Panc1 (cell line): ENCODE data around the gene IL1RAPL1. TPM values are rescaled to one million over a fixed set of nuclear protein-coding genes. Genes with fewer than 3 reads are reported as not detected.

Experiments used
- ATAC-seq: fragments of 200-7000 bp; cut with Tn5 transposase; 2 replicates; pipeline ENCODE4 v1.9.1; 2020; ENCODE audit warnings: mild to moderate bottlenecking, moderate library complexity
- BruUV-seq: library from RNA; stranded (reverse); fragments of 400-500 nt; replicated peaks from 2 replicates; lab custom pipeline; 2021; lab: Mats Ljungman, UMichigan
- CTCF ChIA-PET: fragments of 300-600 bp; sonication (Branson Sonifier 250); formaldehyde crosslinking; loops from one replicate; lab custom pipeline; 2022; ENCODE audit warnings: antibody characterized with exemption; lab: Charles Lee
- POLR2A ChIA-PET: fragments of 300-600 bp; sonication (Branson Sonifier 250); formaldehyde crosslinking; loops from one replicate; lab custom pipeline; 2022; ENCODE audit warnings: antibody characterized with exemption; lab: Charles Lee
- DNase-seq: peaks from one replicate; pipeline ENCODE4 v3.0.0-alpha.2; 2010; ENCODE audit warnings: low read depth, low spot score
- H3K27ac ChIP-seq: 2 replicates; pipeline ENCODE4 v1.5.1; 2011; ENCODE audit warnings: mild to moderate bottlenecking, low read length, inconsistent platforms
- H3K27me3 ChIP-seq: fragments of 200-500 bp; sonication (Bioruptor generic); 2 replicates; pipeline ENCODE4 v1.6.0; 2014; ENCODE audit warnings: low read length, inconsistent platforms; ENCODE audit not compliant: control insufficient read depth, insufficient read depth
- H3K36me3 ChIP-seq: fragments of 200-500 bp; sonication (Bioruptor generic); 2 replicates; pipeline ENCODE4 v1.5.1; 2014; ENCODE audit warnings: inconsistent platforms, mild to moderate bottlenecking, low read length, moderate library complexity; ENCODE audit not compliant: control insufficient read depth, insufficient read depth
- H3K4me1 ChIP-seq: 2 replicates; pipeline ENCODE4 v1.5.1; 2011; ENCODE audit warnings: inconsistent platforms, mild to moderate bottlenecking, low read length, moderate library complexity; ENCODE audit not compliant: control insufficient read depth, insufficient read depth
- H3K4me3 ChIP-seq, 2 experiments: 2 replicates each; pipeline ENCODE4 v1.5.1; 2011 to 2012; ENCODE audit warnings: low read depth in 2 of 2, low read length in 2 of 2, mild to moderate bottlenecking in 2 of 2, inconsistent platforms in 1 of 2, moderate library complexity in 1 of 2
- H3K9me3 ChIP-seq: fragments of 200-500 bp; sonication (Bioruptor generic); 2 replicates; pipeline ENCODE4 v1.5.1; 2014; ENCODE audit warnings: low read depth, mild to moderate bottlenecking, inconsistent platforms, low read length, moderate library complexity; ENCODE audit not compliant: control insufficient read depth, insufficient read depth
- CTCF ChIP-seq: fragments of 450-650 bp; IDR thresholded peaks from 2 replicates; pipeline ENCODE4 v1.5.1; 2017; ENCODE audit warnings: mild to moderate bottlenecking
- POLR2AphosphoS5 ChIP-seq: IDR thresholded peaks from 2 replicates; pipeline ENCODE4 v1.6.1; 2012; ENCODE audit warnings: mild to moderate bottlenecking, low read depth, low read length, moderate library complexity
- REST ChIP-seq, 2 experiments: IDR thresholded peaks; 2 replicates each; pipeline ENCODE4 v1.6.1; 2011 to 2012; ENCODE audit warnings: low read depth in 2 of 2, control low read depth in 1 of 2, low read length in 1 of 2, mild to moderate bottlenecking in 1 of 2, moderate library complexity in 1 of 2; ENCODE audit not compliant: insufficient read depth in 1 of 2
- SIN3A ChIP-seq: IDR thresholded peaks from 2 replicates; pipeline ENCODE4 v1.6.1; 2012; ENCODE audit warnings: low read depth, mild to moderate bottlenecking, low read length, moderate library complexity, borderline replicate concordance; ENCODE audit not compliant: insufficient read depth
- TCF7L2 ChIP-seq: IDR thresholded peaks from 2 replicates; pipeline ENCODE4 v1.6.1; 2011; ENCODE audit warnings: mild to moderate bottlenecking, low read depth, low read length, inconsistent platforms
- in situ Hi-C: cut with HindIII; loops from 2 replicates; pipeline ENCODE4 v1.10.0; 2016; ENCODE audit warnings: low sequenced_read_pairs, low pct_unique_long_range_greater_than_20kb
- intact Hi-C: fragments of 100-400 bp; cut with micrococcal nuclease; formaldehyde crosslinking; loops from one replicate; pipeline ENCODE4 v1.10.0; 2022; ENCODE audit not compliant: unreplicated experiment
- total RNA-seq: library from RNA; stranded (reverse); gene quantifications from one replicate; pipeline ENCODE4 v1.2.1, GENCODE V29; 2021; ENCODE audit not compliant: unreplicated experiment

IL1RAPL1 gene
- total RNA-seq, 1 experiment from 2014 or later, result 0.59 TPM

GRCh38 chrX:28843817-28844216, 256.6 kb downstream of the IL1RAPL1 start:
- no peaks in the 10 kb centered on the region for H3K9me3 ChIP-seq
- ChIA-PET CTCF (no interaction called here), POLR2A (no interaction called here)
- H3K4me1 ChIP-seq, result no peaks in the 10 kb centered on the region
- no peaks in the 10 kb centered on the region for H3K36me3 ChIP-seq
- DNase-seq (no peak), ATAC-seq (no peak)
- TF ChIP-seq TCF7L2 (no peak), REST (IDR thresholded peaks at IDR 0.05; ENCODE audit: insufficient read depth in 1 of 2, low read depth in 2 of 2, low read length in 1 of 2) (no peak), SIN3A (no peak)
- H3K27me3 ChIP-seq, result no peaks in the 10 kb centered on the region
- H3K27ac ChIP-seq, result no peak overlapping the region
- H3K4me3 ChIP-seq, result no peak overlapping the region
- intact Hi-C loops (no loop called here), in situ Hi-C loops (no loop called here)
- no TSS peak for BruUV-seq

GRCh38 chrX:28847423-28847822, 260.2 kb downstream of the IL1RAPL1 start:
- intact Hi-C loops (no loop called here), in situ Hi-C loops (no loop called here)
- no TSS peak for BruUV-seq
- no peaks in the 10 kb centered on the region for H3K9me3 ChIP-seq
- TF ChIP-seq SIN3A (no peak), REST (IDR thresholded peaks at IDR 0.05; ENCODE audit: insufficient read depth in 1 of 2, low read depth in 2 of 2, low read length in 1 of 2) (no peak), POLR2AphosphoS5 (no peak), TCF7L2 (no peak), CTCF (no peak)
- no peaks in the 10 kb centered on the region for H3K27me3 ChIP-seq
- no peaks in the 10 kb centered on the region for H3K4me1 ChIP-seq
- no peaks in the 10 kb centered on the region for H3K36me3 ChIP-seq
- H3K4me3 ChIP-seq, result no peak overlapping the region
- DNase-seq, result no peak
- no peak for ATAC-seq
- ChIA-PET POLR2A (no interaction called here), CTCF (no interaction called here)
- H3K27ac ChIP-seq, result no peak overlapping the region
